Activated CD8-positive, alpha-beta memory T cell treated with anti-CD3 and anti-CD28 coated beads, Interleukin-2, amount 50 U/mL, for 24 hours (primary cell): ENCODE results near the gene KLHL7.
"Not testable (repeated sequence)": the region's sequence is repeated elsewhere in the genome, so short reads cannot be mapped to it uniquely, and the experiment has no call there.

Experiments used
- DNase-seq: peaks from one replicate; pipeline ENCODE4 v3.0.0-alpha.2; 2020; ENCODE audit errors: extremely low read depth

Gene KLHL7

GRCh38 chr7:23106823-23107663, 1.5 kb downstream of the KLHL7 start:
- no peak for DNase-seq

GRCh38 chr7:23107781-23108180, 2.2 kb downstream of the KLHL7 start:
- no peak for DNase-seq

- DNase-seq, result no peak
Measured at GRCh38 chr7:23108995-23109394, 3.4 kb downstream of the KLHL7 start.

GRCh38 chr7:23109470-23109869, 3.9 kb downstream of the KLHL7 start:
- no peak for DNase-seq

- no peak for DNase-seq
Measured at GRCh38 chr7:23114896-23115295, 9.3 kb downstream of the KLHL7 start.

- no peak for DNase-seq
Measured at GRCh38 chr7:23115991-23116390, 10.4 kb downstream of the KLHL7 start.

- DNase-seq, result no peak
Measured at GRCh38 chr7:23117841-23118240, 12.3 kb downstream of the KLHL7 start.

- DNase-seq, result no peak
Measured at GRCh38 chr7:23120106-23120505, 14.5 kb downstream of the KLHL7 start.

- no peak for DNase-seq
Measured at GRCh38 chr7:23121165-23121564, 15.6 kb downstream of the KLHL7 start.

GRCh38 chr7:23123007-23123406, 17.4 kb downstream of the KLHL7 start:
- DNase-seq, result no peak

- DNase-seq, result no peak
Measured at GRCh38 chr7:23123465-23123864, 17.9 kb downstream of the KLHL7 start.

GRCh38 chr7:23129036-23129435, 23.5 kb downstream of the KLHL7 start:
- no peak for DNase-seq

- not testable (repeated sequence) for DNase-seq
Measured at GRCh38 chr7:23131799-23132198, 26.2 kb downstream of the KLHL7 start.

GRCh38 chr7:23133797-23134196, 28.2 kb downstream of the KLHL7 start:
- DNase-seq, result no peak

GRCh38 chr7:23135755-23136154, 30.2 kb downstream of the KLHL7 start:
- DNase-seq, result no peak

- no peak for DNase-seq
Measured at GRCh38 chr7:23136216-23136615, 30.6 kb downstream of the KLHL7 start.

- DNase-seq, result no peak
Measured at GRCh38 chr7:23157679-23158078, 52.1 kb downstream of the KLHL7 start.

- DNase-seq, result no peak
Measured at GRCh38 chr7:23158546-23158945, 53.0 kb downstream of the KLHL7 start.

- no peak for DNase-seq
Measured at GRCh38 chr7:23161482-23161881, 55.9 kb downstream of the KLHL7 start.

GRCh38 chr7:23164846-23165245, 59.3 kb downstream of the KLHL7 start:
- DNase-seq, result no peak

- no peak for DNase-seq
Measured at GRCh38 chr7:23165316-23165715, 59.7 kb downstream of the KLHL7 start.

GRCh38 chr7:23167691-23168090, 62.1 kb downstream of the KLHL7 start:
- DNase-seq, result no peak

- no peak for DNase-seq
Measured at GRCh38 chr7:23168111-23168885, 62.7 kb downstream of the KLHL7 start.
